ENCODE data around the gene DNAJA1.
"Not testable (repeated sequence)": the region's sequence is repeated elsewhere in the genome, so short reads cannot be mapped to it uniquely, and the experiment has no call there.

The DNAJA1 gene

GRCh38 chr9:33082538-33083326, 57.7 kb downstream of the DNAJA1 start:
- DNase-seq, result peak; percentile 11

- DNase-seq, result not testable (repeated sequence)
These were observed 60.6 kb downstream of the DNAJA1 start for GRCh38 chr9:33085672-33086071.

All from stimulated activated CD4-positive, alpha-beta T cell treated with anti-CD3 and anti-CD28 coated beads, Interleukin-4, amount 100 ng/mL, for 24 hours (primary cell).